Activated CD4-positive, alpha-beta T cell treated with anti-CD3 and anti-CD28 coated beads for 1 hour (primary cell): ENCODE measurements around the gene SPINDOC.
"Not testable (repeated sequence)": the region's sequence is repeated elsewhere in the genome, so short reads cannot be mapped to it uniquely, and the experiment has no call there.

ENCODE experiments used
- DNase-seq: peaks from one replicate; pipeline ENCODE4 v3.0.0-alpha.2; 2020

SPINDOC gene

DNA sequence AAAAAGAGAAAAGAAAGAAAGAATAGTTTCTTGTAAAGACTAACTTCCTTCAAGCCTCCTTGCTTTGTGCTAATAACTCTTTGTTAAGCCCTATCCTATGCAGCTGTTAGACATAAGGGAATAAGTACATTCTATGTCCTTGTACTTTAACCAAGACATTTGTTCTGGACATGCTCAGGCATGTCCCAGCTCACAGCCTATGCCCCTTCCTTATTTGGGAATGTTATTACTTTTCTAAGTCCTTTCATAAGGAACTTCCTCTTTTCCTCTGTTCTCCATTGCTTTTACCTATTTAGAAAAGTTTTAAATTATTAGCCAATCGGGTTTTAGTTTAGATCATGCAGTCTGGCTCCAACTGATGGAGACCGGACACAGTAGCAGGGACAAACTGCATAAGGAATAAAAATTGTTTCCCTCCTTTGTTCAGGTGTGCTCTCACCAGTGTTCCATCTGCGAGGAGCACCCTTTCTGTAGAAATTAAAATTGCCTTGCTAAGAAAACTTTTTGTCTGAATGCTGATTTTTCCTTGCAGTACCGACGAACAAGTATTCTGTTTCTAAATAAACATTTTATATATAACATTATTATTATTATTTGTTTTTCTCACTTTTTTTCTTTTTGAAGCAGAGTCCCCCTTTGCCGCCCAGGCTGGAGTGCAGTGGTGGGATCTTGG is 21.6 kb upstream of the SPINDOC start:
- DNase-seq: no peak

DNA sequence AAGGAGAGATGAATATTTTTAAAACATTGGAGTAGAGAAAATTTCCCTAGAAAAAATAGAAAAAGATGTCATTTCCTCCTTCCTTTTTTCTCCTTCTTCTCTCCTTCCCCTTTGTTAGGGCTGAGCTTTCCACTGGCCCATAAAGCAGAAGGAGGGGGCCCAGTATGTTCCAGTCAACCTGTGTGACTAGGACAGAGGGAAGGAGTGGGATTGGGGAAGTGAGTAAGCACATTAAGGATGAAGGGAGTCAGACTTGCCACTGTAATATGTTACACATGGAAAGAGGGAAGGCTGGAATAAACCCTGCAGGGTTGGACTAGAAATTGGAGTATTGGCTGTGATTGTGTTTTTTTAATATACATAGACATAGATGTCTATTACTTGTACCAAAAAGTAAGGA is 20.1 kb upstream of the SPINDOC start:
- no peak for DNase-seq

DNA sequence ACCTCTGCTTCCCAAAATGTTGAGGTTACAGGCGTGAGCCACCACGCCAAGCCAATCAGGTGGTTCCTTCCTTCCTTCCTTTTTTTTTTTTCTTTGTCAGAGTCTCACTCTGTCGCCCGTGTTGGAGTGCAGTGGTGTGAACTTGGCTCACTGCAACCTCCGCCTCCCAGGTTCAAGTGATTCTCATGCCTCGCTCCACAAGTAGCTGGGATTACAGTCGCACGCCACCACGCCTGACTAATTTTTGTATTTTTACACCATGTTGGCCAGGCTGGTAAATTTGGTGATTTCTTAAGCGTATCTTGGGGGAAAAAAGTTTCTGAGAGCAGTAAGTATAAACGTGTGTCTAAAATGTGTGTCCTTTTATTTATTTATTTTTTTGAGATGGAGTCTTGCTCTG is 18.2 kb upstream of the SPINDOC start:
- no peak for DNase-seq

DNA sequence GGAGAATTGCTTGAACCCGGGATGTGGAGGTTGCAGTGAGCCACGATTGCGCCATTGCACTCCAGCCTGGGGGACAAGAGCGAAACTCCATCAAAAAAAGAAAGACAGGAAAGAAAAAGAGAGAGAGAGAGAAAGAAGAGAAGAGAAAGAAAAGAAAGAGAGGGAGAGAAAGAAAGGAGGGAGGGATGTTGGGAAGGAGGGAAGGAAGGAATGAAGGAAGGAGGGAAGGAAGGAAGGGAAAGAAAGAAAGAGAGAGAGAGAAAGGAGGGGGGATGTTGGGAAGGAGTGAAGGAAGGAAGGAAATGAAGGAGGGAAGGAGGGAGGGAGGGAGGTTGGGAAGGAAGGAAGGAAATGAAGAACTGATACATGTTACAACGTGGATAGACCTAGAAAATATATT is 12.3 kb upstream of the SPINDOC start:
- DNase-seq: no peak

GRCh38 chr11:63802637-63803414 is 10.4 kb upstream of the SPINDOC start:
- DNase-seq: no peak

DNA sequence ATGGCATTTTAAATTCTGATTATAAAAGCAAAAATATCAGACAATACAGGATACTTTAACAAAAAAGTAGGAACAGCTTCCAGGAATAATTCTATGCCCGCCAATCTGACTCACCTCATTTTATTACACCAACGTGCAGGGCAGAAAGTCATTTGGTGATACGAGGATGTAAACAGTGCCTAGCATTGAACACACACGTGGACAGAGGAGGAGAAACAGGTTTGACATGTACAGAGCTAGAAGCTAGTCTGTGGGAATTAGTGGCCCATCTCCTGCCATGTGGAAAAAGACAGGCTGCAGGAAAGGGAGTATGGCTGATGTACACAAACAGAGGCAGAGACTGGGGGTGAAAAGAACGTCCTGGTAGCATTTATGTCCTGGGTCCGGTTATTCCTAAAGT is 9.0 kb upstream of the SPINDOC start:
- no peak for DNase-seq

DNA sequence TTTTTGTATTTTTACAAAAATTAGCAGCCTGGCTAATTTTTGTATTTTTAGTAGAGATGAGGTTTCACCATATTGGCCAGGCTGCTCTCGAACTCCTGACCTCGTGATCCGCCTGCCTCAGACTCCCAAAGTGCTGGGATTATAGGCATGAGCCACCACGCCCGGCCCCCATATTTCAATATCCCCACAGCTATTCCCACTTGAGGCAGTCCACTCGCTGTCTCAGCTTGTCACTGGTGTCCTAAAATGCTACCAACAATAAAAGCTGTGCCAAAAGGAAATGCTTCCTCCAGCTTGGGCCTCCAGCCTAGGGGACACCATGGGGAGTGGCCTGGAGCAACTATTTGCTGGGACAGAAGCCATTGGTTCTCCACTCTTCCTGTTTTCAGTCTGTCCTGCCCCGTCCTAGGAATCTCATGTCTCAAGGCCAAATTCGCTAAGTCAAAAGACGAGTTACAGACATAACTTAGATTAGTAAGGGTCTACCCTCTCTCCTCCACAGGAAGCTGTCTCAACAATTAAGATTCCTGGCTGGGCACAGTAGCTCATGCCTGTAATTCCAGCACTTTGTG is 7.3 kb upstream of the SPINDOC start:
- DNase-seq: no peak

GRCh38 chr11:63810383-63810782 is 2.9 kb upstream of the SPINDOC start:
- DNase-seq: not testable (repeated sequence)

- DNase-seq: no peak
Measured at GRCh38 chr11:63811522-63811921, 1.7 kb upstream of the SPINDOC start.

GRCh38 chr11:63813563-63814382 is 517 bp downstream of the SPINDOC start:
- no peak for DNase-seq

- no peak for DNase-seq
Measured at GRCh38 chr11:63814383-63814736, 1.1 kb downstream of the SPINDOC start.

DNA sequence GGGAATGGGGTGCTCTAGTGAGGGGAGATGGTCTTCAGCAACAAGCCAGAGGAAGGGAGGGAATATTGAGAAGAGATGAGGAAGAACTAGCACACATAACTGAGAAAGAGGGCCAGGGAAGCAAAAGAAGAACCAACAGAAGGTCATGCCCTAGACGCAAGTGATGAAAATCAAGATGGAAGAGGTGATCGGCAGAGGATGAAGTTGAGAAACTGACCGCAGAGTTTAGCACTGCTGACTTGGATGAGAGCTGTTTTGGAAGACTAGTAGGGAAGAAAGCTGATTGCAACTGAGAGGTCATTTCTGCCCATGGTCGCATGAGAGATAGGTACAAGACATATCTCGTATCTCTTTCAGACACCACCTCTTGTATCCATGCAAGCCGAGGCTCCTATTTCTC is 2.9 kb downstream of the SPINDOC start:
- DNase-seq: no peak

- DNase-seq: no peak
Measured at GRCh38 chr11:63816732-63817131, 3.5 kb downstream of the SPINDOC start.

DNA sequence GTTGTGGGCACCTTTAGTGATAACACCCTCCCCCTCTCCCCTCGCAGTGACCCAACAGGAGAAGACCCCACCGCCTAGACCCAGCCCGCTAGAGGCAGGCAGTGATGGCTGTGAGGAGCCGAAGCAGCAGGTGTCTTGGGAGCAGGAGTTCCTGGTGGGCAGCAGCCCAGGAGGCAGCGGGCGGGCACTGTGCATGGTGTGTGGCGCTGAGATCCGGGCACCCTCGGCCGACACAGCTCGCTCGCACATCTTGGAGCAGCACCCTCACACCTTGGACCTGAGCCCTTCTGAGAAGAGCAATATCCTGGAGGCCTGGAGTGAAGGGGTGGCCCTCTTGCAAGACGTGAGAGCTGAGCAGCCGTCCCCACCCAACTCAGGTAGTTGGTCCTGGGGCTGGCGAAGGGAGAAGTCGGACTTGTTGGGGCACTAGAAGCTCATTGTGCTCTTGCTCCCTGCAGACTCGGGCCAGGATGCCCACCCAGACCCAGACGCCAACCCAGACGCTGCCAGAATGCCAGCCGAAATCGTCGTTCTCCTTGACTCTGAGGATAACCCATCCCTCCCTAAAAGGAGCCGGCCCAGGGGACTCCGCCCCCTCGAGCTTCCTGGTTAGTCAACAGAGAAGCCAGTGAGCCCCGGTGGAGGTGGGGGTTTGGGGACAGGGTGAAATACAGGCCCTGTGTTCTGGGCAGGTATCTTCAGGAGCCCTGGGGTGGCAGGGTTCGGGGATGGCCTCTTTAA is 4.7 kb downstream of the SPINDOC start:
- no peak for DNase-seq

GRCh38 chr11:63818609-63819008 is 5.4 kb downstream of the SPINDOC start:
- DNase-seq: no peak

DNA sequence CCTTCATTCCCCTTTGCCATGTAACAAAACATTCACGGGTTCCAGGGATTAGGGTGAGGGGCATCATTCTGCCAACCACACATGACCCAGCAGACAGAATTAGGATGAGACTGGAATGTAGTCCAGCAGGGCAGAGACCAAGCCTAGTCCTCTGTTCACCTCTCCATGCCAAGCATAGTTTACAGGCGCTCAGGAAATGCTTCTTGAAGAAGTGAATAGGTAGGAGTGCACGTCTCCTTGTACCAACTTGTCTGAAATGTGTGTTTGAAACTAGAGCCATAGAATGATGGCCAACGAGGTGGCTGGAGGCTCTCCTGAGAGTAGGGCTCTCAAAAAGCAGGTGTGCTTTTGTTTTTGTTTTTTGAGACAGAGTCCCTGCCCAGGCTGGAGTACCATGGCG is 8.2 kb downstream of the SPINDOC start:
- no peak for DNase-seq

DNA sequence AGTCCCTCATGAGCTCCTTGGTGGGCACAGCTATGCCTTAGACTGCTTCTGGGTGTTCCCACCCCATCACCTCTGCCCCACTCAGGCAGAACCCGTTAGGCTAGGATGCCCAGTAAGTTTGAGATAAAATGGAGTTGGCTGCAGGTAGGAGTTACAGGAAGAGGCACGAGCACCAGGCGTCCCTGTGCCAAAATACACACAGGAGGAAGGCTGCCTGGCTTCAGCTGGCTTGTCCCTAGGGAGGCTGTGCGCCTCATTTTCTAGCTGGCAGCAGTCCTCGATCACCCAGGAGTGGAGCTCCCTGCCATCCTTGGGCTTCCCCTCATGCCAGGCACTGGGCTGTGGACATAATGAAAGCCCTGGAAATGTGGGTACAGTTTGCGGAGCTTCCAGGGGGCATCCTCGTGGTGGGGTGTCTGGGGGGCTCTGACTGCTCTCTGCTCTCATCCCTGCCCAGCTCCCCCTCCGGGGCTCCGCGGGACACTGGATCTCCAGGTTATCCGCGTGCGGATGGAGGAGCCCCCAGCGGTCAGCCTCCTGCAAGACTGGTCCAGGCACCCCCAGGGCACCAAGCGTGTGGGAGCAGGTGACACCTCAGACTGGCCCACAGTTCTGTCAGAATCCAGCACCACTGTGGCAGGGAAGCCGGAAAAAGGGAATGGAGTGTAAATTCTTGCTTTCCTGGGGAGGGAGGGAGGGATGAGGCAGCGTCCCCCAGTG is 13.4 kb downstream of the SPINDOC start:
- no peak for DNase-seq

- DNase-seq: no peak
Measured at GRCh38 chr11:63829823-63830489, 16.7 kb downstream of the SPINDOC start.

DNA sequence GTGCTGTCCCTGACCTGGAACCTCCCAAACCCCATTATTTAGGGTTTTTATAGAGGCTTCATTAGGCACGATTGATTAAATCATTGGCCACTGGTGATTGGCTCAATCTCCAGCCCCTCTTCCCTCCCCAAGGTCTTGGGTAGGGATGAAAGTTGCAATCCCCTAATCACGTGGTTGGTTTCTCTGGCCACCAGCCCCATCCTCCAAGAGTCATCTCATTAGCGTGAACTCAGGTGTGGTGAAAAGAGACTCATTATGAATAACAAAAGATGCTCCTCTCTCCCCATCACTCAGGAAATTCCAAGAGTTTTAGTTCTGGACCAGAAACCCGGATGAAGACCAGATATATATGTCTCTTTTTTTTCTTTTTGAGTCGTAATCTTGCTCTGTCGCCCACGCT is 18.1 kb downstream of the SPINDOC start:
- DNase-seq: no peak

DNA sequence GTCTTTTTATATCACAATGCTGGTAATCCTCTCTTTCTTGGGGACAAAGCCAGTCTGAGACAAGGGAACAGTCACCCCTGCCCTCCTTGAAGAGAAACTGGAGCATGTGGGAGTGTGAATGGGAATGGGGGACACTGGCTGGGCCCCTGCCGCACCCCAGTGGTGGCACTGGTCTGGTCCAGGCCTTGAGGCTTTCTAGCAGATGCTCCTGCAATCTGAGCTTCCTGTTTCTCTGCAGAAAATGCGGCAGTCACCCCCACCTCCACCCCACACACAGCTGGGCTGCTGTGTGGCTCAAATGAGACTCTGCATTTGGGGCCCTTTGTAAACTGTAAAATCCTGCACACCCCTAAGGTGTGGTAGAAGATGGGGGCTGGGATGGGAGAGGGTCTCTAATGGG is 19.1 kb downstream of the SPINDOC start:
- no peak for DNase-seq

GRCh38 chr11:63833048-63833447 is 19.8 kb downstream of the SPINDOC start:
- DNase-seq: no peak
